Activated CD4-positive, alpha-beta T cell treated with anti-CD3 and anti-CD28 coated beads for 24 hours (primary cell): ENCODE results near the gene PCDHGB6.
"Not testable (repeated sequence)": the region's sequence is repeated elsewhere in the genome, so short reads cannot be mapped to it uniquely, and the experiment has no call there.

Source experiments
- DNase-seq, 2 donors: peaks; one replicate each; pipeline ENCODE4 v3.0.0-alpha.2; 2020; ENCODE audit warnings: low read depth in 2 of 2

PCDHGB6 gene

GRCh38 chr5:141419074-141419880 is 11.5 kb downstream of the PCDHGB6 start:
- DNase-seq: no peak

DNA sequence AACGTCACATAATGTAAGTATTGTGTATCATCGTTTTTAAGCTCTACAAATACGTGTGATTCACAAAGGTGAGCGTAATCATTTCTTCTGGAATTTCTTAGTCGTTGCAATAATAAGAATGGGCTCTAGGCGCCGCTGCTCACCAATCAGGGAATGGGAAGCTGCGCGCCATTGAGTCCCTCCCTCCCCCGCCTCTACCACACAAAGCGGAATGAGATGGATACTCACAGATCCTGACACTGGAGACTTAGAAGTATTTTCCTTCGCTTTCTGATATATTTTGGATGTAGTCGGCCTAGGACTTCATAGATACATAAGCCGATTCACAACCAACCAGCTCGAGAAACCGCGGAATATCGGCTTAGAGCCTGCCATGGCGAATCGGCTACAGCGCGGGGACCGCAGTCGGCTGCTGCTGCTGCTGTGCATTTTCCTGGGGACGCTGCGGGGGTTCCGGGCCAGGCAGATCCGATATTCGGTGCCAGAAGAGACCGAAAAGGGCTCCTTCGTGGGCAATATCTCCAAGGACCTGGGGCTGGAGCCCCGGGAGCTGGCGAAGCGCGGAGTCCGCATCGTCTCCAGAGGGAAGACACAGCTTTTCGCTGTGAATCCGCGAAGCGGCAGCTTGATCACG is 13.2 kb downstream of the PCDHGB6 start, which contains the start of gene PCDHGA11:
TSS of gene PCDHGA11 (plus strand) at position 197 of the 634 bp plus-strand sequence. CDS start at position 374, 177 bp downstream.
- peak in 1 of 2 donors; percentile 14 for DNase-seq

DNA sequence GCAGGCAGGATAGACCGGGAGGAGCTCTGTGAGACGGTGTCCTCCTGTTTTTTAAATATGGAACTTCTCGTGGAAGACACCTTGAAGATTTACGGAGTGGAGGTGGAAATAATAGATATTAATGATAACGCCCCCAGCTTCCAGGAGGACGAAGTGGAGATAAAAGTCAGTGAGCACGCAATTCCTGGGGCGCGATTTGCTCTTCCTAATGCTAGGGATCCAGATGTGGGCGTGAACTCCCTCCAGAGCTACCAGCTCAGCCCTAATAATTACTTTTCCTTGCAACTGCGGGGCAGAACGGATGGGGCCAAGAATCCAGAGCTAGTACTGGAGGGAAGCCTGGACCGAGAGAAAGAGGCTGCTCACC is 13.7 kb downstream of the PCDHGB6 start:
- DNase-seq: no peak

DNA sequence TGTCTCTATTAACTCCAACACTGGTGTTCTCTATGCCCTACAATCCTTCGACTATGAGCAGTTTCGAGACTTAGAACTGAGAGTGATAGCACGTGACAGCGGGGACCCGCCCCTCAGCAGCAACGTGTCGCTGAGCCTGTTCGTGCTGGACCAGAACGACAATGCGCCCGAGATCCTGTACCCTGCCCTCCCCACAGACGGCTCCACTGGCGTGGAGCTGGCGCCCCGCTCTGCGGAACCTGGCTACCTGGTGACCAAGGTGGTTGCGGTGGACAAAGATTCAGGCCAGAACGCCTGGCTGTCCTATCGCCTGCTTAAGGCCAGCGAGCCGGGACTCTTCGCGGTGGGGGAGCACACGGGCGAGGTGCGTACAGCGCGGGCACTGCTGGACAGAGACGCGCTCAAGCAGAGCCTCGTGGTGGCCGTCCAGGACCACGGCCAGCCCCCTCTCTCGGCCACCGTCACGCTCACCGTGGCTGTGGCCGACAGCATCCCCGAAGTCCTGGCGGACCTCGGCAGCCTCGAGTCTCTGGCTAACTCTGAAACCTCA is 15.0 kb downstream of the PCDHGB6 start:
- DNase-seq: no peak

- no peak for DNase-seq
Observed at GRCh38 chr5:141427783-141428426, 20.1 kb downstream of the PCDHGB6 start.

DNA sequence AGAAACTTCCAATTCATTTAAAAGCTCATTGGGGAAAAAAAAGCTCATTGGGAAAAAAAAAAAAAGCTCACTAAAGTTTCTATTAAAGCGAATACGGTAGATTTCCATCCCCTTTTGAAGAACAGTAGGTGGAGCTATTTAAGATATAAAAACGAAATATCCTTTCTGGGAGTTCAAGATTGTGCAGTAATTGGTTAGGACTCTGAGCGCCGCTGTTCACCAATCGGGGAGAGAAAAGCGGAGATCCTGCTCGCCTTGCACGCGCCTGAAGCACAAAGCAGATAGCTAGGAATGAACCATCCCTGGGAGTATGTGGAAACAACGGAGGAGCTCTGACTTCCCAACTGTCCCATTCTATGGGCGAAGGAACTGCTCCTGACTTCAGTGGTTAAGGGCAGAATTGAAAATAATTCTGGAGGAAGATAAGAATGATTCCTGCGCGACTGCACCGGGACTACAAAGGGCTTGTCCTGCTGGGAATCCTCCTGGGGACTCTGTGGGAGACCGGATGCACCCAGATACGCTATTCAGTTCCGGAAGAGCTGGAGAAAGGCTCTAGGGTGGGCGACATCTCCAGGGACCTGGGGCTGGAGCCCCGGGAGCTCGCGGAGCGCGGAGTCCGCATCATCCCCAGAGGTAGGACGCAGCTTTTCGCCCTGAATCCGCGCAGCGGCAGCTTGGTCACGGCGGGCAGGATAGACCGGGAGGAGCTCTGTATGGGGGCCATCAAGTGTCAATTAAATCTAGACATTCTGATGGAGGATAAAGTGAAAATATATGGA is 22.7 kb downstream of the PCDHGB6 start, which contains the start of gene PCDHGA12:
TSS of gene PCDHGA12 (plus strand) at position 176 of the 782 bp plus-strand sequence. CDS start at position 429, 253 bp downstream.
- DNase-seq: no peak

- no peak for DNase-seq
Observed at GRCh38 chr5:141431286-141431685, 23.5 kb downstream of the PCDHGB6 start.

DNA sequence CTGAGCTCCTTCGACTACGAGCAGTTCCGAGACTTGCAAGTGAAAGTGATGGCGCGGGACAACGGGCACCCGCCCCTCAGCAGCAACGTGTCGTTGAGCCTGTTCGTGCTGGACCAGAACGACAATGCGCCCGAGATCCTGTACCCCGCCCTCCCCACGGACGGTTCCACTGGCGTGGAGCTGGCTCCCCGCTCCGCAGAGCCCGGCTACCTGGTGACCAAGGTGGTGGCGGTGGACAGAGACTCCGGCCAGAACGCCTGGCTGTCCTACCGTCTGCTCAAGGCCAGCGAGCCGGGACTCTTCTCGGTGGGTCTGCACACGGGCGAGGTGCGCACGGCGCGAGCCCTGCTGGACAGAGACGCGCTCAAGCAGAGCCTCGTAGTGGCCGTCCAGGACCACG is 24.5 kb downstream of the PCDHGB6 start:
- not testable (repeated sequence) for DNase-seq

DNA sequence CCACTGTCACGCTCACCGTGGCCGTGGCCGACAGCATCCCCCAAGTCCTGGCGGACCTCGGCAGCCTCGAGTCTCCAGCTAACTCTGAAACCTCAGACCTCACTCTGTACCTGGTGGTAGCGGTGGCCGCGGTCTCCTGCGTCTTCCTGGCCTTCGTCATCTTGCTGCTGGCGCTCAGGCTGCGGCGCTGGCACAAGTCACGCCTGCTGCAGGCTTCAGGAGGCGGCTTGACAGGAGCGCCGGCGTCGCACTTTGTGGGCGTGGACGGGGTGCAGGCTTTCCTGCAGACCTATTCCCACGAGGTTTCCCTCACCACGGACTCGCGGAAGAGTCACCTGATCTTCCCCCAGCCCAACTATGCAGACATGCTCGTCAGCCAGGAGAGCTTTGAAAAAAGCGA is 24.9 kb downstream of the PCDHGB6 start:
- not testable (repeated sequence) for DNase-seq

DNA sequence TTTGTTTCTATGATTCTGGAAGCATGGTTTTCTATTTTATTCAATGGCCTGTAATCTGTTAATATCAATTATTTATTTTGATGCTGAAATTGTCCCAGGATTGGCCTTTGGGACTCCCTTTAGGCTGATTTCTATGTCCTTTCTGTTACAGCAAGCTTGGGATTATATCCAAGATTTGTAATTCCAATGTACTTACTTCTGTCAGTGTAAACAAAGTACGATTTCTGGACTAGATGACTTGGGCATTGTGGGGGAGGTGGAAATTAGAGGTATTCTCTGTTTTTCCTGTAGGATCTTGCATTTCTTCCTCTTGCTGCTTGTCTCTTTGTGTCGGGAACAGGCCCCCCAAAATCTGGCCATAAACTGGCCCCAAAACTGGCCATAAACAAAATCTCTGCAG is 26.2 kb downstream of the PCDHGB6 start:
- DNase-seq: no peak

GRCh38 chr5:141437221-141437620 is 29.4 kb downstream of the PCDHGB6 start:
- no peak for DNase-seq

DNA sequence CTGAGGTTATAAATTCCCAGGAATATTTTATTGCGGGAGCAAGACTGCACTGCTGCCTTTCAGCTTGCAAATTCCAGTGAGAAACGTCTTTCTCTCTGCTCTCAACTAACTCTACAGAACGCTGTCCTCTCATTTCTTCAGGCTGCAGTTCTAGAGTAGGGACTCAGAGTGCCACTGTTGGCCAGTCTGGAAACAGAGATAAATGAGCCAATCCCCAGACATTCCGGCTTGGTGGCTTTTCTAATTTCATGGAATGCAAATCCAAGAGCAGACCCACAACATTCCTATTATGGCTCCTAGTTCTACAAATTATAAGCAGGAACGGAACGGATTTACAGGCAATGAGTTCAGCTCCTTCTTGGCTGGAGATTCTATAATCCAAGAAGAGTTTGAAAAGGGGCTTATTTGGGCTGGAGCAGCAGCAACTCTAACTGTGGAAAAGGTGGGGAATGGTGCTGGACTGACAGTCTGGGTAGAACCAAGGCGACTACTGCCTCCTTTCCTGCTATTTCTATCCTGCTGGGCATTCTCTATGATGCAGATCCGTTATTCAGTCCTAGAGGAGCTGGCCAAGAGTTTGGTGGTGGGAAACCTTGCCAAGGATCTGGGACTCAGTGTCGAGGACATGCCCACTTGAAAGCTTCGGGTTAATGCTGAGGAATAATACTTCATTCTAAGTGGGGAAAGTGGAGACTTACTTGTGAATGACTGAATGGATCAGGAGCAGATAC is 31.8 kb downstream of the PCDHGB6 start:
- DNase-seq: no peak

- DNase-seq: no peak
Observed at GRCh38 chr5:141440341-141440740, 32.5 kb downstream of the PCDHGB6 start.

GRCh38 chr5:141441571-141442170 is 33.9 kb downstream of the PCDHGB6 start:
- DNase-seq: no peak
